Fibroblast of lung (primary cell): ENCODE results near the gene ATXN1. TPM values are rescaled to one million over a fixed set of nuclear protein-coding genes. Genes with fewer than 3 reads are reported as not detected.
A peak's percentile ranks its signal among the peaks of the same experiment; 100 is the strongest.

Experiments used
- DNase-seq, 2 donors: peaks; one replicate each; pipeline versions ENCODE4 v3.0.0 to v3.0.0-alpha.2; 2010; ENCODE audit warnings: low read depth in 2 of 2
- H2AFZ ChIP-seq: 2 replicates; pipeline ENCODE4 v1.5.1; 2012; ENCODE audit warnings: low read length, control low read depth, inconsistent platforms
- H3K27ac ChIP-seq: 2 replicates; pipeline ENCODE4 v1.5.1; 2011; ENCODE audit warnings: low read length, control low read depth; ENCODE audit not compliant: insufficient read depth
- H3K27me3 ChIP-seq: 2 replicates; pipeline ENCODE4 v1.5.1; 2011; ENCODE audit warnings: mild to moderate bottlenecking, low read length; ENCODE audit not compliant: control insufficient read depth, insufficient read depth
- H3K36me3 ChIP-seq: 2 replicates; pipeline ENCODE4 v1.5.1; 2011; ENCODE audit warnings: low read length; ENCODE audit not compliant: control insufficient read depth, insufficient read depth
- H3K4me1 ChIP-seq: 2 replicates; pipeline ENCODE4 v1.5.1; 2011; ENCODE audit warnings: low read length; ENCODE audit not compliant: control insufficient read depth, insufficient read depth; ENCODE audit errors: extremely low read depth
- H3K4me2 ChIP-seq: 2 replicates; pipeline ENCODE4 v1.5.1; 2011; ENCODE audit warnings: low read length, control low read depth; ENCODE audit not compliant: insufficient read depth; ENCODE audit errors: extremely low read depth
- H3K4me3 ChIP-seq, 4 experiments: fragments of 200-600 bp in 1 of 4; sonication (generic) in 1 of 4; replicated peaks in 1 of 4; 2 replicates each; pipeline ENCODE4 v1.5.1; 2011 to 2016; ENCODE audit warnings: low read length in 4 of 4, low read depth in 3 of 4, mild to moderate bottlenecking in 3 of 4, control low read depth in 2 of 4, inconsistent platforms in 1 of 4, mixed read lengths in 1 of 4; ENCODE audit not compliant: insufficient read depth in 1 of 4; ENCODE audit errors: control extremely low read depth in 1 of 4
- H3K79me2 ChIP-seq: 2 replicates; pipeline ENCODE4 v1.5.1; 2012; ENCODE audit warnings: mild to moderate bottlenecking, low read length, inconsistent platforms; ENCODE audit not compliant: control insufficient read depth, insufficient read depth
- H3K9ac ChIP-seq: 2 replicates; pipeline ENCODE4 v1.5.1; 2011; ENCODE audit warnings: mild to moderate bottlenecking, low read length, control low read depth; ENCODE audit not compliant: insufficient read depth
- H3K9me3 ChIP-seq: 2 replicates; pipeline ENCODE4 v1.5.1; 2012; ENCODE audit warnings: low read depth, low read length; ENCODE audit not compliant: control insufficient read depth, insufficient read depth
- H4K20me1 ChIP-seq: 2 replicates; pipeline ENCODE4 v1.5.1; 2011; ENCODE audit warnings: low read length; ENCODE audit not compliant: control insufficient read depth, insufficient read depth; ENCODE audit errors: extremely low read depth
- EZH2 ChIP-seq: IDR thresholded peaks from 2 replicates; pipeline ENCODE4 v1.5.1; 2012; ENCODE audit warnings: low read length, control low read depth, mild to moderate bottlenecking; ENCODE audit errors: missing control alignments
- polyA plus RNA-seq, 2 donors: library from polyadenylated mRNA; depleted of rRNA in 1 of 2; stranded (reverse) in 1 of 2; unstranded in 1 of 2; fragments of >200 nt; gene quantifications; 2 replicates each; pipeline ENCODE4 v1.2.1, GENCODE V29; 2011 to 2012; ENCODE audit warnings: missing spikeins in 1 of 2
- total RNA-seq: library from RNA; depleted of rRNA; stranded (reverse); fragments of >200 nt; gene quantifications from 2 replicates; pipeline ENCODE4 v1.2.1, GENCODE V29; 2014
- TF ChIP-seq, protein P1 (sequence below), 2 donors: IDR thresholded peaks in 1 of 2; conservative IDR thresholded peaks in 1 of 2; 1 replicate in 1 of 2; 2 replicates in 1 of 2; pipeline ENCODE4 v1.5.1; 2011 to 2012; ENCODE audit warnings: low read length in 2 of 2, control low read depth in 1 of 2, inconsistent platforms in 1 of 2, low read depth in 1 of 2, mild to moderate bottlenecking in 1 of 2

Gene ATXN1
- total and polyA plus RNA-seq, 2 donors (not counting 1 experiment from before 2014, with no cell fraction given) = 15.8 to 40.5 TPM

DNA sequence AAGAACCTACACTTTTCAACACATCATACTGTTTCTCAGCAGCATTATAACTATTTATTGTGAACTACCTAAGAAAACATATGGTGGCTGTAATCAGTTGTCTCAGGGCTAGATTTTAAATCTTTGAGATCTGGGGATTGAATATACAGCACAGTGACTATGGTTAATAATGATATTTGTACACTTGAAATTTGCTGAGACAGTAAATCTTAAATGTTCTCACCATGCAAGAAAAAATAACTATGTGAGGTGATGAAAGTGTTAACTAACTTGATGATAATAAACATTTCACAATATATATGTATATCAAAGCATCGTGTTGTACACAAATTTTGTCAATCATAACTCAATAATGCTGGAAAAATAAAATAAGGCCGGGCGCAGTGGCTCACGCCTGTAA is 113.8 kb downstream of the ATXN1 start:
- no peaks in the 10 kb centered on the region for H3K27me3 ChIP-seq
- TF ChIP-seq, protein P1, sequence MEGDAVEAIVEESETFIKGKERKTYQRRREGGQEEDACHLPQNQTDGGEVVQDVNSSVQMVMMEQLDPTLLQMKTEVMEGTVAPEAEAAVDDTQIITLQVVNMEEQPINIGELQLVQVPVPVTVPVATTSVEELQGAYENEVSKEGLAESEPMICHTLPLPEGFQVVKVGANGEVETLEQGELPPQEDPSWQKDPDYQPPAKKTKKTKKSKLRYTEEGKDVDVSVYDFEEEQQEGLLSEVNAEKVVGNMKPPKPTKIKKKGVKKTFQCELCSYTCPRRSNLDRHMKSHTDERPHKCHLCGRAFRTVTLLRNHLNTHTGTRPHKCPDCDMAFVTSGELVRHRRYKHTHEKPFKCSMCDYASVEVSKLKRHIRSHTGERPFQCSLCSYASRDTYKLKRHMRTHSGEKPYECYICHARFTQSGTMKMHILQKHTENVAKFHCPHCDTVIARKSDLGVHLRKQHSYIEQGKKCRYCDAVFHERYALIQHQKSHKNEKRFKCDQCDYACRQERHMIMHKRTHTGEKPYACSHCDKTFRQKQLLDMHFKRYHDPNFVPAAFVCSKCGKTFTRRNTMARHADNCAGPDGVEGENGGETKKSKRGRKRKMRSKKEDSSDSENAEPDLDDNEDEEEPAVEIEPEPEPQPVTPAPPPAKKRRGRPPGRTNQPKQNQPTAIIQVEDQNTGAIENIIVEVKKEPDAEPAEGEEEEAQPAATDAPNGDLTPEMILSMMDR (conservative IDR thresholded peaks at IDR 0.05 in 1 of 2, IDR thresholded peaks at IDR 0.05 in 1 of 2; ENCODE audit: low read depth in 1 of 2, low read length in 2 of 2) = no peak
- TF ChIP-seq EZH2 = no peak

DNA sequence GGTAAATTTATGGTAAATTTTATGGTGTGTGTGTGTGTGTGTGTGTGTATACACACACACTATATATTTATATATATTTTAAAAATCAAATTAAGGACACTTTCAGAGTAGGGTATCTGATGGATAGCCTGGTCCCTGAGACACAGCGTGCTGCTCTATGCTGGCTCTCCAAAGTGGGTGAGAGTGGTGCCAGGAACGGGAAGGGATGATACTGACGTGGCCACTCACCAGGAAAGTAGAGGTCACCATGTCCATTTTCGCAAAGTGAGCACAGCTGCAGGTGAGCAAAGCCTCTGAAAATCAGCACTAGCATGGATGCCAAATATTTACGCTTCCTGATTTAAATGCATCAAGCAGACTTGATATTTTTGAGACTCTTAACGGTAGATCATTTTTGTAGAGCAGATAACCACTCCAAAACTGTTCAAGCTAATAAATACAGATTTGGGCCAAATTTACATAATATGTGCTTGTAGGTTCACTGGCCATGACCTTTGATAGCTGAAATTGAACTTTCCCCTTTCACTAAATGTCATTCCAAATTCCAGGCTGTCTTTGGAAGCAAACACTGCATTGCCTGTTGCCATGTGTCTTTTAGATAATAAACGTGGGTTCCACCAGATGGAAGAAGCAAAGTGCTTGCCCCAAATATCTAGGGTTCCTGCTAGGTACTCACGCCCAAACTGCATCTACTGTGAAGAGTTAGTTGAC is 116.6 kb downstream of the ATXN1 start:
- H3K36me3 ChIP-seq = peaks cover 4% of the 10 kb centered on the region
- no peak for DNase-seq
- no peaks in the 10 kb centered on the region for H3K27me3 ChIP-seq
- no peaks in the 10 kb centered on the region for H3K79me2 ChIP-seq
- no peak overlapping the region for H2AFZ ChIP-seq
- H3K4me3 ChIP-seq = no peak overlapping the region
- no peak overlapping the region for H3K4me2 ChIP-seq
- H3K9me3 ChIP-seq = no peaks in the 10 kb centered on the region
- H3K27ac ChIP-seq = no peak overlapping the region
- TF ChIP-seq EZH2 = no peak
- TF ChIP-seq, protein P1 (conservative IDR thresholded peaks at IDR 0.05 in 1 of 2, IDR thresholded peaks at IDR 0.05 in 1 of 2; ENCODE audit: low read depth in 1 of 2, low read length in 2 of 2) = no peak
- H3K9ac ChIP-seq = no peak overlapping the region
- H4K20me1 ChIP-seq = no peaks in the 10 kb centered on the region
- H3K4me1 ChIP-seq = no peaks in the 10 kb centered on the region

More for the DNA sequence above, 113.8 kb downstream of the ATXN1 start:
- Histone ChIP-seq H3K4me2 (no peak overlapping the region), H3K36me3 (peaks cover 4% of the 10 kb centered on the region), H3K4me3 (no peak overlapping the region), H3K79me2 (no peaks in the 10 kb centered on the region), H3K9ac (no peak overlapping the region), H4K20me1 (no peaks in the 10 kb centered on the region), H2AFZ (no peak overlapping the region), H3K9me3 (no peaks in the 10 kb centered on the region), H3K27ac (no peak overlapping the region), H3K4me1 (no peaks in the 10 kb centered on the region)
- no peak for DNase-seq

DNA sequence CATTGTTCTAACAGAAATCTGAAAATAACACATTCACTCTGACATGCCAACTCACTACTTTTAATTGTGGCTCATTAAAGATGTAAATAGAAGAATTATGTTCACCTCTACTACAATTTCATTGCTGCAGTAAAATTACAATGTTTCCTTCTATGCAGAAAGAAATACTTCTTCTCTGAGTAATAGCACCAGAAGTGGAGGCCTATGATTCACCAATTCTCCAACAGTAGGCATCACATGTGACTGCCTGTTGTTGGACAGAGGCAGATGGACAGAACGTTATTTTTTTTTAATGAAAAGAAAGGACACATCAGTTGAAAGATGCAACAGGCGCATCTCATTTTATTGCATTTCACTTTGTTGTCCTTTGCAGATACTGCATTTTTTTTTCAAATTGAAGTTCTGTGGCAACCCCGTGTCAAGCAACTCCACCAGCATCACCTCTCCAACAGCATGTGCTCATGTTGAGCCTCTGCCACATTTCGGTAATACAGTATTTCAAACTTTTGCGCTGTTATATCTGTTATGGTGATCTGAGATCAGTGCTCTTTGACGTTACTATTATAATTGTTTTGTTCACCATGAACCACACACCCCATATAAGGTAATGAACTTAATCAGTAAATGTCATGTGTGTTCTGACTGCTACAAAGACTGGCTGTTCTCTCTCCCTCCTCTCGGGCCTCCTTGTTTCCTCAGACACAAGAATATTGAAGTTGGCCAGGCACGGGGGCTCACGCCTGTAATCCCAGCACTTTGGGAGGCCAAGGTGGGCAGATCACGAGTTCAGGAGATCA is 121.4 kb downstream of the ATXN1 start:
- H3K4me1 ChIP-seq = peaks cover 11% of the 10 kb centered on the region
- no peak overlapping the region for H3K27ac ChIP-seq
- no peaks in the 10 kb centered on the region for H3K9me3 ChIP-seq
- TF ChIP-seq, protein P1 (conservative IDR thresholded peaks at IDR 0.05 in 1 of 2, IDR thresholded peaks at IDR 0.05 in 1 of 2; ENCODE audit: low read depth in 1 of 2, low read length in 2 of 2) = no peak
- no peak for TF ChIP-seq EZH2
- no peak overlapping the region for H2AFZ ChIP-seq
- H3K4me3 ChIP-seq = no peak overlapping the region
- H3K27me3 ChIP-seq = no peaks in the 10 kb centered on the region
- no peaks in the 10 kb centered on the region for H3K79me2 ChIP-seq
- H3K9ac ChIP-seq = no peak overlapping the region
- no peaks in the 10 kb centered on the region for H4K20me1 ChIP-seq
- no peak overlapping the region for H3K4me2 ChIP-seq
- DNase-seq = peak; percentile 78 to 91
- peaks cover 3% of the 10 kb centered on the region for H3K36me3 ChIP-seq
